Osteoblast (primary cell): ENCODE measurements around the gene NLGN1. TPM values are rescaled to one million over a fixed set of nuclear protein-coding genes. Genes with fewer than 3 reads are reported as not detected.
"Not testable (repeated sequence)": the region's sequence is repeated elsewhere in the genome, so short reads cannot be mapped to it uniquely, and the experiment has no call there.

Experiments
- DNase-seq: peaks from one replicate; pipeline ENCODE4 v3.0.0; 2011; ENCODE audit warnings: low spot score, mixed read lengths; ENCODE audit not compliant: insufficient read length; ENCODE audit errors: missing footprints
- H2AFZ ChIP-seq: 2 replicates; pipeline ENCODE4 v1.6.0; 2011; ENCODE audit warnings: mild to moderate bottlenecking, low read length
- H3K27ac ChIP-seq: 2 replicates; pipeline ENCODE4 v1.5.1; 2011; ENCODE audit warnings: mild to moderate bottlenecking, low read depth, low read length, moderate library complexity
- H3K27me3 ChIP-seq: 2 replicates; pipeline ENCODE4 v1.6.0; 2012; ENCODE audit warnings: mild to moderate bottlenecking, control low read depth, inconsistent platforms, low read length, moderate library complexity; ENCODE audit not compliant: insufficient read depth
- H3K36me3 ChIP-seq: 2 replicates; pipeline ENCODE4 v1.5.1; 2011; ENCODE audit warnings: mild to moderate bottlenecking, low read length, control low read depth, moderate library complexity; ENCODE audit not compliant: insufficient read depth
- H3K4me1 ChIP-seq: 2 replicates; pipeline ENCODE4 v1.5.1; 2011; ENCODE audit warnings: mild to moderate bottlenecking, low read length, control low read depth, moderate library complexity; ENCODE audit not compliant: insufficient read depth
- H3K4me2 ChIP-seq: 2 replicates; pipeline ENCODE4 v1.6.0; 2011; ENCODE audit warnings: mild to moderate bottlenecking, low read length; ENCODE audit not compliant: insufficient read depth
- H3K4me3 ChIP-seq: fragments of 200-600 bp; sonication (generic); 3 replicates; pipeline ENCODE4 v1.5.1; 2012; ENCODE audit warnings: mild to moderate bottlenecking, low read length, inconsistent platforms; ENCODE audit not compliant: insufficient read depth
- H3K79me2 ChIP-seq: 2 replicates; pipeline ENCODE4 v1.6.0; 2012; ENCODE audit warnings: mild to moderate bottlenecking, low read length, control low read depth, inconsistent platforms; ENCODE audit not compliant: insufficient read depth
- H3K9me3 ChIP-seq: 2 replicates; pipeline ENCODE4 v1.5.1; 2011; ENCODE audit warnings: low read depth, low read length, control low read depth
- H4K20me1 ChIP-seq: 2 replicates; pipeline ENCODE4 v1.6.0; 2012; ENCODE audit warnings: mild to moderate bottlenecking, low read length, control low read depth; ENCODE audit not compliant: insufficient read depth
- total RNA-seq: library from RNA; depleted of rRNA; stranded (reverse); fragments of >200 nt; gene quantifications from 2 replicates; pipeline ENCODE4 v1.2.3, GENCODE V29; 2012
- TF ChIP-seq, protein P1 (sequence below): IDR thresholded peaks from 2 replicates; pipeline ENCODE4 v1.5.1; 2011; ENCODE audit warnings: mild to moderate bottlenecking, low read depth, low read length, moderate library complexity; ENCODE audit errors: extremely low read depth

NLGN1 gene
- 7.7 and 9.0 TPM in 2 replicates for total RNA-seq

DNA sequence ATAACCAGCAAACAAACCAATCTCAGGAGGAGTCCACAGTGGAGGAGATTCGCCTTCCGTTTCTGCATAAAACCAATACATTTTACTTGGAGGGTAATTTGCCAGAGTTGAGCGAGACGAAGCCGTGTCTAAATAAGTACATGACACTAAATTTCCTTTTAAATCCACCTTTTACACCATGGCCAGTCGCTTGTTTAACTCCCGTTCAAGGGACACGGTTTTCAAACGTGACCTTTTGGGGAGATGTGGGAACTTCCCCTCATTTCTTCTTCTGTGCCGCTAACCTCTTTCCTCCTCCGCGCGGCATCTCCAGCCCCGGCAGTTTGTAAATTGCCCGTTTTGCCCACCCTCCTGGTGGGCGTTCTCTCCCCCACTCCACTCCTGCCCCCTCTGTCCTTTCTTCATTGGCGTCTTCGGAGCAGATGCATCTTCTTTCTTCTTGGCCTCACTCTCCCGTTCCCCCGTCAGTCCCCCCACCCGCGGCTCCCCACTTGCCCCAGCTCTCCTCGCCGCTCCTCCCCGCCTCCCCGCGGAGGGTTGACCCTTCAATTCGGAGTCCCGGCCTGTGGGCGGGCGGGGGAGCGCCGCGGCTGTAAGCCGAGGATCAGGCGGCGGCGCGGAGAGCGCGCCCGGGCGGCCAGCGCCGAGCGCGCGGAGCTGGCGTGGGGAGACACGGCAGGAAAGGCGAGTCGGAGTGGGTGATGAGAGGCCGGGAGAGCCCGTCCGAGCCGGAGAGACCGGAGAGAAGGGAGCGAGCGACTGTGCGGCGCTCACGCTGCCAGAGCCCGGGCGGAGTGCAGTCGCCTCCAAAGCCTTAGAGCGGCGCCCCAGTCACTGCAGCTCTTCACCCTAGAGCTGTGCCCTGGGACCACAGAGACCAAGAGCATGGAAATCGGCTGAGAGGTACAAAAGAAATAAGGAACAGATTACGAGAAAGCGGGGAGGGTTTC is at the start of gene NLGN1:
Gene NLGN1, plus strand, starts transcription at position 584 of the 950 bp plus-strand sequence.
- peak within 1 kb of the TSS; percentile 79 for H3K4me3 ChIP-seq
- H3K27ac ChIP-seq = peak within 1 kb of the TSS; percentile 52
- H3K36me3 ChIP-seq = no peaks in the 10 kb centered on the region
- no peaks in the 10 kb centered on the region for H3K79me2 ChIP-seq
- no peaks in the 10 kb centered on the region for H3K27me3 ChIP-seq
- H3K4me1 ChIP-seq = peaks cover 17% of the 10 kb centered on the region
- TF ChIP-seq, protein P1, sequence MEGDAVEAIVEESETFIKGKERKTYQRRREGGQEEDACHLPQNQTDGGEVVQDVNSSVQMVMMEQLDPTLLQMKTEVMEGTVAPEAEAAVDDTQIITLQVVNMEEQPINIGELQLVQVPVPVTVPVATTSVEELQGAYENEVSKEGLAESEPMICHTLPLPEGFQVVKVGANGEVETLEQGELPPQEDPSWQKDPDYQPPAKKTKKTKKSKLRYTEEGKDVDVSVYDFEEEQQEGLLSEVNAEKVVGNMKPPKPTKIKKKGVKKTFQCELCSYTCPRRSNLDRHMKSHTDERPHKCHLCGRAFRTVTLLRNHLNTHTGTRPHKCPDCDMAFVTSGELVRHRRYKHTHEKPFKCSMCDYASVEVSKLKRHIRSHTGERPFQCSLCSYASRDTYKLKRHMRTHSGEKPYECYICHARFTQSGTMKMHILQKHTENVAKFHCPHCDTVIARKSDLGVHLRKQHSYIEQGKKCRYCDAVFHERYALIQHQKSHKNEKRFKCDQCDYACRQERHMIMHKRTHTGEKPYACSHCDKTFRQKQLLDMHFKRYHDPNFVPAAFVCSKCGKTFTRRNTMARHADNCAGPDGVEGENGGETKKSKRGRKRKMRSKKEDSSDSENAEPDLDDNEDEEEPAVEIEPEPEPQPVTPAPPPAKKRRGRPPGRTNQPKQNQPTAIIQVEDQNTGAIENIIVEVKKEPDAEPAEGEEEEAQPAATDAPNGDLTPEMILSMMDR = peak; percentile 33
- peak within 1 kb of the TSS; percentile 85 for H3K4me2 ChIP-seq
- no peaks in the 10 kb centered on the region for H3K9me3 ChIP-seq
- peak; percentile 93 for DNase-seq
- H4K20me1 ChIP-seq = no peaks in the 10 kb centered on the region
- H2AFZ ChIP-seq = peak within 1 kb of the TSS; percentile 95

DNA sequence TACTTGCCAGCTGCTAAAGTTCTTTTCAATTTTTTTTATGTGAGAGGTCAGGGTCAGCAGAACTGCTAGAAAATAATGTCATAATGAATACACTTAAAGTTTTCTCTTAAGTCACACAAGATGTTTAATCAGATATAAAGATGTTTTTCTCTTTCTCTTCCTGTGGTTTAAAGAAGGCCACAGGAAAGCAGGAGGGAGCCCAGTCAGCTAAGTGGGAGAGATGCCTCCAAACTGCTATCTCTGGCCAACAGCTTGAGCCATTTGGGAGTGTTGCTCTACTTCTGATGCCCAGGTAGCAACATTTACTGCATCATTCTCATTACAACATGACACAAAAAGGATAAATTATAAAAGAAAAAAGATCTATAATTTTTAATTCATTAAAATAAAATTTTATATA is 45.7 kb upstream of the NLGN1 start:
- Histone ChIP-seq H2AFZ (no peak overlapping the region), H3K27me3 (no peaks in the 10 kb centered on the region), H3K79me2 (no peaks in the 10 kb centered on the region), H4K20me1 (no peaks in the 10 kb centered on the region), H3K4me1 (no peaks in the 10 kb centered on the region), H3K36me3 (no peaks in the 10 kb centered on the region), H3K9me3 (peaks cover 4% of the 10 kb centered on the region), H3K27ac (no peak overlapping the region), H3K4me3 (no peak overlapping the region), H3K4me2 (no peak overlapping the region)
- TF ChIP-seq, protein P1 = no peak
- DNase-seq = no peak

DNA sequence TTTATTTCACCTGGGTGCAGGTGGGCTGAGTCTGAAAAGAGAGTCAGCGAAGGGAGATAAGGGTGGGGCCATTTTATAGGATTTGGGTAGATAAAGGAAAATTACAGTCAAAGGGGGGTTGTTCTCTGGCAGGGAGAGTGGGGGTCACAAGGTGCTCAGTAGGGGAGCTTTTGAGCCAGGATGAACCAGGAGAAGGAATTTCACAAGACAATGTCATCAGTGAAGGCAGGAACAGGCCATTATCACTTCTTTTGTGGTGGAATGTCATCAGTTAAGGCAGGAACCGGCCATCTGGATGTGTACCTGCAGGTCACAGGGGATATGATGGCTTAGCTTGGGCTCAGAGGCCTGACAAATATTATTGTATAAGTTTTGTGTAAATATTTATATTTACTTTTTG is 44.4 kb upstream of the NLGN1 start:
- not testable (repeated sequence) for H3K9me3 ChIP-seq, DNase-seq

DNA sequence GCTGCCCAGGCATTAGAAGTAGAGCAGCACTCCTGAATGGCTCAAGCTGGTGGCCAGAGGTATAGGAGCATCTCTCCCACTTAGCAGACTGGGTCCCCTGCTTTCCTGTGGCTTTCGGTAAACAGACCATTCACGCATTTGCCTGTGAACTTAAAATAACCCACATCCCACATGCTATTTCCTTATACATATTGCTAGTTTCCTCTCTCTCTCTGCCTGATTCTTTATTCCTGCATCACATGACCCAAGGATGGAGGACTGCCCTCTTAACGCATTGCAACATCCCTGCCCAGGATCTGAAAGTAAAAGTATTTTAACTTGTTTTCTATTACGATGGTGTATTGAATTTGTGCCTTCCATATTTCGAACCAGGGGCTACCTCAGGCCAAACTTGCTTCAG is 43.4 kb upstream of the NLGN1 start:
- peaks cover 4% of the 10 kb centered on the region for H3K9me3 ChIP-seq
- no peak overlapping the region for H3K4me2 ChIP-seq
- H3K36me3 ChIP-seq = no peaks in the 10 kb centered on the region
- no peak overlapping the region for H3K4me3 ChIP-seq
- no peaks in the 10 kb centered on the region for H3K4me1 ChIP-seq
- no peaks in the 10 kb centered on the region for H4K20me1 ChIP-seq
- H2AFZ ChIP-seq = no peak overlapping the region
- H3K27ac ChIP-seq = no peak overlapping the region
- DNase-seq = no peak
- TF ChIP-seq, protein P1 = no peak
- no peaks in the 10 kb centered on the region for H3K27me3 ChIP-seq
- no peaks in the 10 kb centered on the region for H3K79me2 ChIP-seq

More for the DNA sequence above, 44.4 kb upstream of the NLGN1 start:
- H3K79me2 ChIP-seq, H3K4me2 ChIP-seq, H4K20me1 ChIP-seq, H3K27me3 ChIP-seq, H3K4me3 ChIP-seq, H3K4me1 ChIP-seq, H3K36me3 ChIP-seq, H3K27ac ChIP-seq, H2AFZ ChIP-seq: not testable (repeated sequence)
